Prostate gland (tissue), 2 donors: ENCODE data around the gene PANK2. TPM values are rescaled to one million over a fixed set of nuclear protein-coding genes. Genes with fewer than 3 reads are reported as not detected.
"Not testable (repeated sequence)": the region's sequence is repeated elsewhere in the genome, so short reads cannot be mapped to it uniquely, and the experiment has no call there.

Source experiments
- DNase-seq: peaks from one replicate; pipeline ENCODE4 v3.0.0-alpha.2; 2019; ENCODE audit warnings: low spot score
- H3K27ac ChIP-seq, 2 donors: fragments of 200-600 bp; sonication (generic); 2 replicates each; pipeline ENCODE4 v1.5.1; 2017 to 2019
- H3K27me3 ChIP-seq: fragments of 200-600 bp; sonication (generic); replicated peaks from 2 replicates; pipeline ENCODE4 v1.5.1; 2019; ENCODE audit not compliant: insufficient read depth
- H3K36me3 ChIP-seq, 2 donors: fragments of 200-600 bp; sonication (generic); 1 replicate in 1 of 2; 2 replicates in 1 of 2; pipeline versions ENCODE4 v1.5.1 to v1.8.1; 2017 to 2019
- H3K4me1 ChIP-seq: fragments of 200-600 bp; sonication (generic); replicated peaks from 2 replicates; pipeline ENCODE4 v1.5.1; 2019
- H3K4me3 ChIP-seq, 2 donors: fragments of 200-600 bp; sonication (generic); 2 replicates each; pipeline ENCODE4 v1.5.1; 2017 to 2019
- H3K9me3 ChIP-seq: fragments of 200-600 bp; sonication (generic); 2 replicates; pipeline ENCODE4 v1.5.1; 2017
- POLR2A ChIP-seq: fragments of 450-650 bp; IDR thresholded peaks from one replicate; pipeline ENCODE4 v1.6.1; 2016; ENCODE audit warnings: antibody characterized with exemption, mild to moderate bottlenecking
- POLR2AphosphoS5 ChIP-seq: sonication (generic); formaldehyde crosslinking; IDR thresholded peaks from one replicate; pipeline ENCODE4 v1.6.1; 2017; ENCODE audit warnings: antibody characterized with exemption
- WGBS: methylation state at CpG from one replicate; pipeline ENCODE4 v1.1.5; 2018; 5-methylcytosine and 5-hydroxymethylcytosine counted together
- intact Hi-C: fragments of 100-400 bp; cut with DNase I; formaldehyde crosslinking; loops from one replicate; pipeline ENCODE4 v1.14.2; 2022
- total RNA-seq, 2 donors: library from RNA; depleted of rRNA; stranded (reverse); fragments of >200 nt; gene quantifications; one replicate each; pipeline ENCODE4 v1.1.0, GENCODE V29; 2016
- TF ChIP-seq, protein P1 (sequence below), 4 experiments: fragments of 200-600 bp in 2 of 4; fragments of 450-650 bp in 2 of 4; sonication (generic) in 2 of 4; IDR thresholded peaks; 1 replicate in 3 of 4; 2 replicates in 1 of 4; pipeline ENCODE4 v1.5.1; 2016 to 2019; ENCODE audit warnings: antibody characterized with exemption in 4 of 4, mild to moderate bottlenecking in 2 of 4, moderate library complexity in 2 of 4

Gene PANK2
- total RNA-seq = 10 to 100 TPM; 49.7 to 53.9 TPM

DNA sequence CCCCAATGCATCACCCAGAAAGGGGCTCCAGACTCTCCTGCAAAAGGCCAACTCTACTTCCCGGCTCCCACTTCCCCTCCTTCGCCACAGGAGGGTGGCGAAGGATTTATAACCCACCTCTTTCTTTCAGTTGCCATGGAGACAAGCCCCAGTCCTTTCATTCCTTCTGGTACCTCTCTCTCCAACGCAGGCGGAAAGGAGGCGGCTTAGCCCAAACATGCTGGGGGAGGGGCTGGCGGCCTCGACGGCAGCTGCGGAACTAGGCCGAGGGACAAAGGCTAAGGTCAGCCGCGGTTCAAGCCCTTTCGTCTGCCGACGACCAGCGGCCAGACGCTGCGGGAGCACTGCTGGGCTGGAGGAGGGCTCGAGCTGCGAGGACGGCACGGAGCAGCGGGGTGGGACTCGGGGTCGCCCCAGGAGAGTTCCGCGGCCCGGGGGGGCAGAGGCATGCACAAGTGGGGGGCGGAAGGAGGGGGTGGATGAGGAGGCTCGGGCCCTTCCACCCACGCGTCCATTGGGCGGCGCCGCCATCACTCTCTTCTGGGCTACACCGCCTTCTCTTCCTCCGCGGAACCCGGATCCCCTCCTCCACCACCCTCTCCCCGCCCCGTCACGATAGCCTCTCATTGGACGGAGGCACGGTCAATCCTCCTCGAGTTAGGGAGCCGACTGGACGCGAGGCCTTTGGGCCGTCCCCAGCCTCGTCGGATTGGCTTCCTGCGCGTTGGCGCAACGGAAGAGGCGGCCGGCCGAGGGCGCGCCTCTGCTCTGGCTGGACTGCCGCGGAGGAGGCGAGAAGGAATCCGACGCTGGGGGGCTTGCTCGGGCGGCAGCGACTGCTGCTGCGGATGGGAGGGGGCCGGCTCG, at the start of gene PANK2:
Gene PANK2, plus strand, starts transcription at position 766 of the 867 bp plus-strand sequence.
- peak; percentile 99 for DNase-seq
- H3K4me3 ChIP-seq = peak within 1 kb of the TSS; percentile 100
- no peaks in the 10 kb centered on the region for H3K27me3 ChIP-seq
- H3K36me3 ChIP-seq = no peaks in the 10 kb centered on the region
- peak within 1 kb of the TSS; percentile 95 to 98 for H3K27ac ChIP-seq
- H3K9me3 ChIP-seq = no peaks in the 10 kb centered on the region
- peak; percentile 96 for TF ChIP-seq POLR2AphosphoS5
- peak; percentile 97 for TF ChIP-seq POLR2A
- TF ChIP-seq, protein P1, sequence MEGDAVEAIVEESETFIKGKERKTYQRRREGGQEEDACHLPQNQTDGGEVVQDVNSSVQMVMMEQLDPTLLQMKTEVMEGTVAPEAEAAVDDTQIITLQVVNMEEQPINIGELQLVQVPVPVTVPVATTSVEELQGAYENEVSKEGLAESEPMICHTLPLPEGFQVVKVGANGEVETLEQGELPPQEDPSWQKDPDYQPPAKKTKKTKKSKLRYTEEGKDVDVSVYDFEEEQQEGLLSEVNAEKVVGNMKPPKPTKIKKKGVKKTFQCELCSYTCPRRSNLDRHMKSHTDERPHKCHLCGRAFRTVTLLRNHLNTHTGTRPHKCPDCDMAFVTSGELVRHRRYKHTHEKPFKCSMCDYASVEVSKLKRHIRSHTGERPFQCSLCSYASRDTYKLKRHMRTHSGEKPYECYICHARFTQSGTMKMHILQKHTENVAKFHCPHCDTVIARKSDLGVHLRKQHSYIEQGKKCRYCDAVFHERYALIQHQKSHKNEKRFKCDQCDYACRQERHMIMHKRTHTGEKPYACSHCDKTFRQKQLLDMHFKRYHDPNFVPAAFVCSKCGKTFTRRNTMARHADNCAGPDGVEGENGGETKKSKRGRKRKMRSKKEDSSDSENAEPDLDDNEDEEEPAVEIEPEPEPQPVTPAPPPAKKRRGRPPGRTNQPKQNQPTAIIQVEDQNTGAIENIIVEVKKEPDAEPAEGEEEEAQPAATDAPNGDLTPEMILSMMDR (IDR thresholded peaks at IDR 0.05) = peak in 3 of 4 experiments; percentile 15 to 60 (median 56)
- intact Hi-C loops = loop anchor here (5.0 kb wide), 4 partner anchors 43 to 198 kb away; no protein-coding TSS in a partner anchor
- under 1% methylated on average over 53 of the region's 72 CpGs for WGBS
- H3K4me1 ChIP-seq = peaks cover 4% of the 10 kb centered on the region

GRCh38 chr20:3840201-3840600, 49.0 kb upstream of the PANK2 start:
- intact Hi-C loops = loop anchor here (10.0 kb wide), 1 partner anchor 165 kb away; no protein-coding TSS in a partner anchor
- not testable (repeated sequence) for H3K4me1 ChIP-seq, DNase-seq, H3K27ac ChIP-seq, H3K27me3 ChIP-seq, H3K9me3 ChIP-seq, H3K36me3 ChIP-seq, H3K4me3 ChIP-seq
- WGBS = 93% methylated on average over 7 of the region's 7 CpGs

- H3K27me3 ChIP-seq = no peaks in the 10 kb centered on the region
- TF ChIP-seq, protein P1 (IDR thresholded peaks at IDR 0.05) = no peak
- TF ChIP-seq POLR2A (no peak), POLR2AphosphoS5 (no peak)
- intact Hi-C loops = loop anchor here (10.0 kb wide), 1 partner anchor 168 kb away; no protein-coding TSS in a partner anchor
Measured at GRCh38 chr20:3842348-3842930, 46.7 kb upstream of the PANK2 start.

GRCh38 chr20:3843490-3843889, 45.7 kb upstream of the PANK2 start:
- WGBS = 72% methylated on average over 5 of the region's 5 CpGs

More at GRCh38 chr20:3842348-3842930, 46.7 kb upstream of the PANK2 start:
- no peak overlapping the region for H3K27ac ChIP-seq
- H3K4me1 ChIP-seq = no peaks in the 10 kb centered on the region
- H3K4me3 ChIP-seq = no peak overlapping the region
- H3K9me3 ChIP-seq = no peaks in the 10 kb centered on the region
- 86% methylated on average over 7 of the region's 7 CpGs for WGBS
- DNase-seq = no peak
- no peaks in the 10 kb centered on the region for H3K36me3 ChIP-seq

DNA sequence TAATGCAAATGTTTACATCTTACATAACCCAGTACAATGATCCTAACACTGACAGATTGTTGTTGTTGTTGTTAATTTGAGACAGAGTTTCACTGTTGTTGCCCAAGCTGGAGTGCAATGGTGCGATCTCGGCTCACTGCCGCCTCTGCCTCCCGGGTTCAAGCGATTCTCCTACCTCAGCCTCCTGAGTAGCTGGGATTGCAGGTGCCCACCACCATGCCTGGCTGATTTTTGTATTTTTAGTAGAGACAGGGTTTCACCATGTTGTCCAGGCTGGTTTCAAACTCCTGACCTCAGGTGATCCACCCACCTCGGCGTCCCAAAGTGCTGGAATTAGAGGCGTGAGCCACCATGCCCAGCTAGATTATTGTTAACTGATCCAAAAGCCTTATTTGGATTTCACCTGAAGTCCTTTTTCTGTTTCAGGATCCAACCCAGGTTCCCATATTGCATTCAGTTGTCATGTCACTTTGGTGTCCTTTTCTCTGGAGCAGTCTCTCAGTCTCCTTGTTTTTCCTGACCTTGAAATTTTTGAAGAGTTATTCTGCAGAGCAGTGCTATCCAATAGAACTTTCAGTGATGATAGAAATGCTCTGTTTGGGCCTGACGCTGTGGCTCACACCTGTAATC, 45.1 kb upstream of the PANK2 start:
- H3K36me3 ChIP-seq, H3K27me3 ChIP-seq, H3K27ac ChIP-seq, H3K4me3 ChIP-seq, H3K9me3 ChIP-seq, H3K4me1 ChIP-seq, DNase-seq: not testable (repeated sequence)
- intact Hi-C loops = loop anchor here (10.0 kb wide), 1 partner anchor 169 kb away; no protein-coding TSS in a partner anchor
- WGBS = 97% methylated on average over 9 of the region's 9 CpGs

More at GRCh38 chr20:3843490-3843889, 45.7 kb upstream of the PANK2 start:
- intact Hi-C loops = loop anchor here (10.0 kb wide), 1 partner anchor 169 kb away; no protein-coding TSS in a partner anchor
- peaks cover 4% of the 10 kb centered on the region for H3K4me1 ChIP-seq
- no peak overlapping the region for H3K27ac ChIP-seq
- H3K9me3 ChIP-seq = no peaks in the 10 kb centered on the region
- no peaks in the 10 kb centered on the region for H3K27me3 ChIP-seq
- no peaks in the 10 kb centered on the region for H3K36me3 ChIP-seq
- no peak overlapping the region for H3K4me3 ChIP-seq
- DNase-seq = no peak
- TF ChIP-seq, protein P1 (IDR thresholded peaks at IDR 0.05) = no peak
- TF ChIP-seq POLR2A (no peak), POLR2AphosphoS5 (no peak)
